ENCODE measurements around the gene SEM1. TPM values are rescaled to one million over a fixed set of nuclear protein-coding genes. Genes with fewer than 3 reads are reported as not detected.

The SEM1 gene
- polyA plus RNA-seq, 1 donor from 2014 or later, result 49.2 TPM

- Histone ChIP-seq H3K79me2 (replicated peaks; ENCODE audit: insufficient read depth, low read length) (no peaks in the 10 kb centered on the region), H2AFZ (ENCODE audit: low read depth, low read length) (no peak overlapping the region), H3K27ac (ENCODE audit: low read length) (no peak overlapping the region), H3K36me3 (ENCODE audit: insufficient read depth, low read length) (no peaks in the 10 kb centered on the region), H3K9me2 (ENCODE audit: insufficient read depth, low read length) (no peaks in the 10 kb centered on the region), H3K9ac (ENCODE audit: low read length) (no peak overlapping the region), H3K27me3 (ENCODE audit: insufficient read depth, low read depth, low read length) (no peaks in the 10 kb centered on the region), H3F3A (ENCODE audit: insufficient read depth, low read length, poor library complexity, severe bottlenecking) (no peaks in the 10 kb centered on the region), H4K20me1 (ENCODE audit: insufficient read depth) (no peaks in the 10 kb centered on the region), H3K4me2 (ENCODE audit: low read length) (no peak overlapping the region), H3K4me3 (ENCODE audit: low read length) (no peak overlapping the region), H3K9me3 (ENCODE audit: low read length) (no peaks in the 10 kb centered on the region)
- TF ChIP-seq SMC3 (conservative IDR thresholded peaks at IDR 0.05; ENCODE audit: poor library complexity) (no peak), REST (IDR thresholded peaks at IDR 0.05; ENCODE audit: borderline replicate concordance) (no peak), MXI1 (conservative IDR thresholded peaks at IDR 0.05; ENCODE audit: poor library complexity, severe bottlenecking) (no peak), EZH2 (IDR thresholded peaks at IDR 0.05; ENCODE audit: borderline replicate concordance, insufficient read depth, low read length, poor library complexity, severe bottlenecking) (no peak), TAF1 (IDR thresholded peaks at IDR 0.05; ENCODE audit: low read depth) (no peak), EP300 (conservative IDR thresholded peaks at IDR 0.05; ENCODE audit: poor library complexity, severe bottlenecking) (no peak), POLR2AphosphoS5 (IDR thresholded peaks at IDR 0.05) (no peak), CTCF (IDR thresholded peaks at IDR 0.05; ENCODE audit: poor library complexity, severe bottlenecking) (no peak)
Observed at GRCh38 chr7:96649981-96650380, 59.7 kb downstream of the SEM1 start.

GRCh38 chr7:96648784-96649183 lies 60.9 kb downstream of the SEM1 start:
- no peaks in the 10 kb centered on the region for H3F3A ChIP-seq (ENCODE audit: insufficient read depth, low read length, poor library complexity, severe bottlenecking)
- no peak overlapping the region for H3K9ac ChIP-seq (ENCODE audit: low read length)
- H3K9me2 ChIP-seq (ENCODE audit: insufficient read depth, low read length), result no peaks in the 10 kb centered on the region
- no peaks in the 10 kb centered on the region for H3K27me3 ChIP-seq (ENCODE audit: insufficient read depth, low read depth, low read length)
- no peak overlapping the region for H3K27ac ChIP-seq (ENCODE audit: low read length)
- H3K9me3 ChIP-seq (ENCODE audit: low read length), result no peaks in the 10 kb centered on the region
- H3K79me2 ChIP-seq (replicated peaks; ENCODE audit: insufficient read depth, low read length), result no peaks in the 10 kb centered on the region
- no peak overlapping the region for H3K4me2 ChIP-seq (ENCODE audit: low read length)
- no peaks in the 10 kb centered on the region for H3K36me3 ChIP-seq (ENCODE audit: insufficient read depth, low read length)
- TF ChIP-seq POLR2AphosphoS5 (IDR thresholded peaks at IDR 0.05) (no peak), REST (IDR thresholded peaks at IDR 0.05; ENCODE audit: borderline replicate concordance) (no peak), MXI1 (conservative IDR thresholded peaks at IDR 0.05; ENCODE audit: poor library complexity, severe bottlenecking) (no peak), RAD21 (conservative IDR thresholded peaks at IDR 0.05) (no peak), EP300 (conservative IDR thresholded peaks at IDR 0.05; ENCODE audit: poor library complexity, severe bottlenecking) (no peak), CTCF (IDR thresholded peaks at IDR 0.05; ENCODE audit: poor library complexity, severe bottlenecking) (no peak)
- no peak overlapping the region for H2AFZ ChIP-seq (ENCODE audit: low read depth, low read length)
- H3K4me3 ChIP-seq (ENCODE audit: low read length), result no peak overlapping the region
- no peaks in the 10 kb centered on the region for H4K20me1 ChIP-seq (ENCODE audit: insufficient read depth)

Measured in neural cell (in vitro differentiated cells).